SK-N-MC (cell line): ENCODE data around the gene PLA2G2F.

Experiments
- EZH2 ChIP-seq: fragments of 200-600 bp; sonication (generic); IDR thresholded peaks from one replicate; pipeline ENCODE4 v1.6.1; 2017; ENCODE audit warnings: antibody characterized with exemption
- FOXP2 ChIP-seq: optimal IDR thresholded peaks from 2 replicates; pipeline ENCODE3; 2011; ENCODE audit warnings: mild to moderate bottlenecking, moderate library complexity; ENCODE audit not compliant: insufficient read depth; ENCODE audit errors: extremely low read length, control extremely low read depth
- POLR2AphosphoS5 ChIP-seq: IDR thresholded peaks from 2 replicates; pipeline ENCODE4 v1.6.1; 2012; ENCODE audit warnings: mild to moderate bottlenecking, low read depth, low read length, borderline replicate concordance

DNA sequence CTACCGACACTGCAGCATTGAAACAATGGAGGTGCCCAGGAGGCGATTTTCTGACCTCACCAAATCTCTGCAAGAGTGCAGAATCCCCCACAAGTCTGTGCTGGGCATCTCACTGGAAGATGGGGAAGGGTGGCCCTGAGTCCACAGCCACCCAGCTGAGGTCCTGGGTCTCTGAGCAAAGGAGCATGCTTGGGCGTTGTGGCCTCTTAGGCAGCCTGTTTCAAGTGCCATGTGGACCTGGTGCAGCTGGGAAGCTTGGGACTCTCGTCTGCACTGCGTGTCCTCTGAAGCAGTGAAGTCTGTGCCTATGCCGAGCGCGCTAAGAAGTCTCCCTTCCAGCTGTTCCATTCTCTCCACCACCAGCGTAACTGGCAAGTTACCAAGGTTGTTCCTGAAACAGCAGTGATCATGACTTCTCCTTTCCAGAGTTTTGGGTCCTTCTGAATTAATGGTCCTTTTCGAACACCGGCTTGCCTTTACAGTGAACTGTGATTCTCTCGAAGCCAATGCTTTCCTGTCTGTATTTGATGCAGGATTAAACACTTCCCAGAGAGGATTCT is 52.2 kb downstream of the PLA2G2F start:
- no peak for TF ChIP-seq POLR2AphosphoS5
- TF ChIP-seq EZH2, result no peak
- no peak for TF ChIP-seq FOXP2
